Karpas-422 (cell line): ENCODE measurements around the gene MAFF. TPM values are rescaled to one million over a fixed set of nuclear protein-coding genes. Genes with fewer than 3 reads are reported as not detected.

Experiments used
- DNase-seq: peaks from one replicate; pipeline ENCODE4 v3.0.0-alpha.2; 2015
- H2AFZ ChIP-seq: fragments of 200-600 bp; sonication (generic); 2 replicates; pipeline ENCODE4 v1.6.1; 2014; ENCODE audit warnings: antibody characterized with exemption, low read length, mixed read lengths
- H3K27ac ChIP-seq: fragments of 200-600 bp; sonication (generic); 2 replicates; pipeline ENCODE4 v1.5.1; 2014; ENCODE audit warnings: mild to moderate bottlenecking, low read length, moderate library complexity
- H3K27me3 ChIP-seq: fragments of 200-600 bp; sonication (generic); 2 replicates; pipeline ENCODE4 v1.6.1; 2014; ENCODE audit warnings: low read length, mixed read lengths
- H3K36me3 ChIP-seq: fragments of 200-600 bp; sonication (generic); 2 replicates; pipeline ENCODE4 v1.6.1; 2014; ENCODE audit warnings: low read length, mixed read lengths; ENCODE audit not compliant: insufficient read depth
- H3K4me1 ChIP-seq: fragments of 200-600 bp; sonication (generic); 2 replicates; pipeline ENCODE4 v1.6.1; 2014; ENCODE audit warnings: mild to moderate bottlenecking, low read length, mixed read lengths
- H3K4me2 ChIP-seq: fragments of 200-600 bp; sonication (generic); 2 replicates; pipeline ENCODE4 v1.6.1; 2014; ENCODE audit warnings: low read length, low read depth, mild to moderate bottlenecking; ENCODE audit not compliant: poor library complexity, severe bottlenecking
- H3K4me3 ChIP-seq: fragments of 200-600 bp; sonication (generic); 2 replicates; pipeline ENCODE4 v1.5.1; 2014; ENCODE audit warnings: mild to moderate bottlenecking, antibody characterized with exemption, low read length, mixed read lengths
- H3K79me2 ChIP-seq: fragments of 200-600 bp; sonication (generic); 2 replicates; pipeline ENCODE4 v1.6.1; 2014; ENCODE audit warnings: mild to moderate bottlenecking, low read length, mixed read lengths
- H3K9ac ChIP-seq: fragments of 200-600 bp; sonication (generic); 2 replicates; pipeline ENCODE4 v1.6.0; 2014; ENCODE audit warnings: low read length
- H3K9me2 ChIP-seq: fragments of 200-600 bp; sonication (generic), shearing (Covaris generic); replicated peaks from 2 replicates; pipeline ENCODE4 v1.6.0; 2014; ENCODE audit warnings: mild to moderate bottlenecking, low read length, moderate library complexity; ENCODE audit not compliant: insufficient read depth
- H3K9me3 ChIP-seq: fragments of 300-700, 200-600 bp; sonication (generic); 2 replicates; pipeline ENCODE4 v1.6.1; 2014; ENCODE audit warnings: low read length, mixed read lengths
- H4K20me1 ChIP-seq: fragments of 200-600 bp; sonication (generic); 2 replicates; pipeline ENCODE4 v1.6.1; 2014; ENCODE audit warnings: mild to moderate bottlenecking, antibody characterized with exemption, low read length, low read depth; ENCODE audit not compliant: insufficient read depth
- total RNA-seq: library from RNA; depleted of rRNA; stranded (reverse); fragments of >200 nt; shearing (Covaris generic); gene quantifications from 2 replicates; pipeline ENCODE4 v1.2.3, GENCODE V29; 2014; ENCODE audit warnings: low replicate concordance

Gene MAFF
- total RNA-seq, 1 experiment from 2014 or later: 2.9 TPM

DNA sequence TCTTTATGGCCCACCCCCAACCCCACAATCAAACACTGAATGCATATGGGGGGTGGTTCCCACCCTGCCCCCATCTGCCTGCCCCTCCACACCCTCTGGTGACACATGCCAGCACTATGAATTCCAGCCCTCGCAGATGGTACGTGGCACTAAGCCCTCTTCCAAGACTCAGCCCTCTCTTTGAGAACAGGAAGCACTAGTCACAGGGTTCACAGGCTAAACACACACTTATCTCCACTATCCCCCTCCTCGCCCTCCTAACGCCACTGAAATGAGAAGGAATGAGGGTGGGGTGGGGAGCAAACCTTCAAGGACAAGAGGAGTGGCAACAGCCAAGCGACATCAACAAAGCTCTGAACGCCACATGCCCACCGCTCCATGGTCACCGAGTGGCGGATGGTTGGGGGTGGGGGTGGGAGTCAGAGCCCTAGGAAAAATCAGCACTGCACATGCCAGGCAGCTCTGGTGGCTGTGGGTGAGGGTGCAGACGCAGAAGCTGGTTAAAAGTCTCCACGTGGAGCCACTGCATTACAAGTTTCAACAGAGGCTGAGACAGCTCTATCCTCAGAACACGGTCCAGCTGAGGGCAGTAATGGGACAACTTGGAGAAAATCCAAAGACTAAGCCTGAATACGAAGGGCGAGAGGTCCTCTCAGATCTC lies 37.4 kb downstream of the MAFF start:
- no peak overlapping the region for H3K27ac ChIP-seq
- no peaks in the 10 kb centered on the region for H3K79me2 ChIP-seq
- H2AFZ ChIP-seq: no peak overlapping the region
- peaks cover 20% of the 10 kb centered on the region for H3K4me1 ChIP-seq
- H3K9me2 ChIP-seq: no peaks in the 10 kb centered on the region
- H3K36me3 ChIP-seq: no peaks in the 10 kb centered on the region
- DNase-seq: no peak
- H3K9me3 ChIP-seq: no peaks in the 10 kb centered on the region
- H3K4me2 ChIP-seq: no peak overlapping the region
- H3K27me3 ChIP-seq: no peaks in the 10 kb centered on the region
- H3K9ac ChIP-seq: no peak overlapping the region
- H4K20me1 ChIP-seq: no peaks in the 10 kb centered on the region
- no peak overlapping the region for H3K4me3 ChIP-seq

DNA sequence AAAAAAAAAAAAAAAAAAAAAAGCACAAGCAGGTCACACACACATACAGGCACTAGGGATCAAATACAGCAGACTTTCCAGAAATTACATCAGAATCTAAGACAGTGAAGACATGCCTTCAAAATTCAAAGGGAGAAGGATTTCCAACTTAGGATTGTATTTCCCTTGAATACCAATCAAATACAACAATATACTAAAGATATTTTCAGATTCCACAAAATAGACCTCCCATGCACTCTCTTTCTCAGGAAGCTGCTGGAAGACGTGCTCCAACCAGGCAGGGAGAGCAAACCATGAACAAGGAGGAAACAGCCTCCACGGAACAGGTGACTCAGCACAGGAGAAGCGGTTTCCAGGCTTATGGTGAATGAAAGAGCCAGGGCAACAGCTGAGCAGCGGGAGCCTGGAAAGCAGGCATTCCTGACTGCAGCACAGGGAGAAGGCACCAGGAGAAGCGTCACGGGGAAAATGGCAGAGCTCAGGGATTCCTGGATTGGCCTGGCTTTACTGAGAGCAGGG lies 39.0 kb downstream of the MAFF start:
- Histone ChIP-seq H3K4me1 (peaks cover 28% of the 10 kb centered on the region), H4K20me1 (no peaks in the 10 kb centered on the region), H3K27ac (no peak overlapping the region), H3K4me3 (no peak overlapping the region), H3K4me2 (no peak overlapping the region), H3K36me3 (no peaks in the 10 kb centered on the region), H3K27me3 (no peaks in the 10 kb centered on the region), H3K9ac (no peak overlapping the region), H3K9me3 (no peaks in the 10 kb centered on the region), H3K79me2 (no peaks in the 10 kb centered on the region), H3K9me2 (no peaks in the 10 kb centered on the region), H2AFZ (no peak overlapping the region)
- no peak for DNase-seq

- no peak overlapping the region for H3K27ac ChIP-seq
- no peak for DNase-seq
- H3K9me2 ChIP-seq: no peaks in the 10 kb centered on the region
- H3K4me3 ChIP-seq: no peak overlapping the region
- peaks cover 44% of the 10 kb centered on the region for H3K4me1 ChIP-seq
- H3K79me2 ChIP-seq: no peaks in the 10 kb centered on the region
- no peaks in the 10 kb centered on the region; the same call in 1 of the 2 replicates for H4K20me1 ChIP-seq
- no peak overlapping the region for H2AFZ ChIP-seq
- H3K36me3 ChIP-seq: no peaks in the 10 kb centered on the region
- no peak overlapping the region for H3K9ac ChIP-seq
- no peak overlapping the region for H3K4me2 ChIP-seq
- H3K27me3 ChIP-seq: no peaks in the 10 kb centered on the region
- H3K9me3 ChIP-seq: no peaks in the 10 kb centered on the region
Measured at GRCh38 chr22:38243007-38243765, 41.4 kb downstream of the MAFF start.

DNA sequence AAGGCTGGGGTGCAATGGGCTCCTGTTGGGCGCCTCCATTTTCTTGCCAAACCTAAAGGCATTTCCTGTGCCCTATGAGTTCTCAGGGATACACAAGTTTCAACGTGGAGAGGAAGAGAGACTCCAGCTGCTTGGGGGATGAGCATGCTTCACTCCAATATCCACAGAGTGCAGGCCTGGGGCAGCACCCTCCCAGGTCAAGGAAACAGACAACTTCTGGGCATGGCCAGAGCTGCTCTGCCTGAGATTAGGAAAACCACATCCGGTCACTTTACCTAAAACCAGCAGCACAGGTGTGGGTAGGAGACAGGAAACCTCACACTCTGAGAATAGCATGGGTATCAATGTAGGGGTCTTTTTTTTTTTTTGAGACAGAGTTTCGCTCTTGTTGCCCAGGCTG lies 42.3 kb downstream of the MAFF start:
- Histone ChIP-seq H3K9me3 (no peaks in the 10 kb centered on the region), H4K20me1 (no peaks in the 10 kb centered on the region; the same call in 1 of the 2 replicates), H3K79me2 (no peaks in the 10 kb centered on the region), H3K4me1 (peaks cover 44% of the 10 kb centered on the region), H2AFZ (no peak overlapping the region), H3K4me2 (no peak overlapping the region), H3K9me2 (no peaks in the 10 kb centered on the region), H3K27ac (no peak overlapping the region), H3K27me3 (no peaks in the 10 kb centered on the region), H3K36me3 (no peaks in the 10 kb centered on the region), H3K9ac (no peak overlapping the region), H3K4me3 (no peak overlapping the region)
- DNase-seq: no peak

DNA sequence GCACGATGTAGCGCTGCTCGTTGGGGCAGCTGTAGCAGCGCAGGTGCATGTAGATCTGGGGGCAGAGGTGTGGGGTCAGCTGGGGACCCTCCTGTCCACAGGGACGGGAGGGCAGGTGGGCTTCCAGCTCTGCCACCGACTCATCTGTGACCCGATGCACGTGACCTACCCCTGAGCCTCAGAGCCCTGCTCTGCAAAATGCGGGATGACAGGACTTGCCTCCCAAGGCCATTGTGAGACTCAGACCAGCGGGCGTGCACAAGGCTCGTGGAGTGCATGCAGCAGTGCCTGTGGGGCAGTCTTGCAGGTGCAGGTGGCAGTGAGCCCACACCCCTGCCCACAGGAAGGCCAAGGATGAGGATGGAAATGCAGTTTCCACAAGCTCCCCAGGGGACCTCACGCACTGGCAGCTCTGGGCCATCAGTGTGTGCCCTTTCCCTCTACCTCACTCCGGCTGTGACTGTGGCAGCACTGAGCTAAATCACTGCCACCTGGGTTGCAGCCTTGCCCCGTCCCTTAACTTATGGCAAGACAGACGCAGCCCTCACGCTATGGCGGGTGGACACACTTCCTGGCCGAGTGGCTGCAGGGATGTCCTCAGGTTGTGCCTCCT lies 44.4 kb downstream of the MAFF start:
- Histone ChIP-seq H3K9me2 (no peaks in the 10 kb centered on the region), H3K79me2 (no peaks in the 10 kb centered on the region), H2AFZ (no peak overlapping the region), H3K36me3 (no peaks in the 10 kb centered on the region), H3K27me3 (no peaks in the 10 kb centered on the region), H3K9me3 (no peaks in the 10 kb centered on the region), H3K4me3 (no peak overlapping the region), H4K20me1 (no peaks in the 10 kb centered on the region; the same call in 1 of the 2 replicates), H3K27ac (peak overlapping the region; percentile 69), H3K4me2 (peak overlapping the region; percentile 49), H3K9ac (peak overlapping the region; percentile 35), H3K4me1 (peaks cover 44% of the 10 kb centered on the region)
- peak; percentile 63 for DNase-seq

DNA sequence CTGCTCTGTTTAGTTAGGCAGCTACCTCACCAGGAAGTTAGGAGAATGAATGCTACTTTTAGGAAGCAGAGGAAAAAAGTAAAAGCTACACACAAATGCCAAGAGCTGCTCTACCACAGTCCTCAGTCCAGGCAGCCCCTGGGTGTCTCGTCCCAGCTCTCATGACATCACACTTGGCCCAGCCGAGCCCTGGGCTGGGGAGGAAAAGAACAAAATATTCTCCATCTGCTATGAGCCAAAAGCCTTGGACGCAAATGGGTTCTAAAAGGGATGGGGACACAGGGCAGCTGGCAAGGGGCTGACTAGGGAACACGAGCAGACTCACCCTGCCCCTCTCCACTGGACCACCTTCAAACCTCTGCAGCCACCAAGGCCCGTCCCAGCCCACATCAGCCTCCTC lies 44.9 kb downstream of the MAFF start:
- Histone ChIP-seq H3K36me3 (no peaks in the 10 kb centered on the region), H4K20me1 (no peaks in the 10 kb centered on the region; the same call in 1 of the 2 replicates)

GRCh38 chr22:38247713-38248112 lies 45.9 kb downstream of the MAFF start:
- Histone ChIP-seq H3K4me1 (peaks cover 39% of the 10 kb centered on the region), H4K20me1 (no peaks in the 10 kb centered on the region; the same call in 1 of the 2 replicates), H2AFZ (no peak overlapping the region), H3K27me3 (no peaks in the 10 kb centered on the region), H3K79me2 (no peaks in the 10 kb centered on the region), H3K9ac (no peak overlapping the region), H3K9me2 (no peaks in the 10 kb centered on the region), H3K9me3 (no peaks in the 10 kb centered on the region), H3K36me3 (no peaks in the 10 kb centered on the region), H3K27ac (no peak overlapping the region), H3K4me3 (no peak overlapping the region), H3K4me2 (no peak overlapping the region)
- no peak for DNase-seq

More for the DNA sequence above, 44.9 kb downstream of the MAFF start:
- Histone ChIP-seq H3K4me3 (no peak overlapping the region), H3K4me2 (peak overlapping the region; percentile 49), H3K27ac (peak overlapping the region; percentile 69), H3K27me3 (no peaks in the 10 kb centered on the region), H3K79me2 (no peaks in the 10 kb centered on the region), H3K9ac (peak overlapping the region; percentile 35), H3K9me2 (no peaks in the 10 kb centered on the region), H3K4me1 (peaks cover 44% of the 10 kb centered on the region), H3K9me3 (no peaks in the 10 kb centered on the region), H2AFZ (no peak overlapping the region)
- DNase-seq: no peak

GRCh38 chr22:38248280-38248679 lies 46.5 kb downstream of the MAFF start:
- no peak overlapping the region for H3K4me2 ChIP-seq
- H2AFZ ChIP-seq: no peak overlapping the region
- H4K20me1 ChIP-seq: no peaks in the 10 kb centered on the region; the same call in 1 of the 2 replicates
- no peaks in the 10 kb centered on the region for H3K36me3 ChIP-seq
- DNase-seq: no peak
- no peaks in the 10 kb centered on the region for H3K79me2 ChIP-seq
- H3K4me3 ChIP-seq: no peak overlapping the region
- peaks cover 33% of the 10 kb centered on the region for H3K4me1 ChIP-seq
- no peaks in the 10 kb centered on the region for H3K9me2 ChIP-seq
- no peaks in the 10 kb centered on the region for H3K27me3 ChIP-seq
- H3K9me3 ChIP-seq: no peaks in the 10 kb centered on the region
- H3K27ac ChIP-seq: no peak overlapping the region
- H3K9ac ChIP-seq: no peak overlapping the region
